Activated T-cell treated with anti-CD3 and anti-CD28 coated beads, Interleukin-2, amount 50 U/mL, for 4 hours (primary cell): ENCODE results near the gene TLR9. TPM values are rescaled to one million over a fixed set of nuclear protein-coding genes. Genes with fewer than 3 reads are reported as not detected.

Source experiments
- ATAC-seq, 2 donors: fragments of 200-7000 bp; cut with Tn5 transposase; one replicate each; pipeline ENCODE4 v1.10.0; 2021
- DNase-seq: peaks from one replicate; pipeline ENCODE4 v3.0.0-alpha.2; 2020
- H3K27me3 Mint-ChIP-seq: one replicate; pipeline ENCODE4 v1.8.0; 2021; ENCODE audit warnings: low read depth, mixed read lengths
- H3K36me3 Mint-ChIP-seq: one replicate; pipeline ENCODE4 v1.8.0; 2022; ENCODE audit warnings: mixed read lengths; ENCODE audit not compliant: insufficient read depth
- H3K4me1 Mint-ChIP-seq: one replicate; pipeline ENCODE4 v1.8.0; 2021; ENCODE audit warnings: low read depth, mixed read lengths
- H3K4me3 Mint-ChIP-seq: one replicate; pipeline ENCODE4 v1.8.0; 2021; ENCODE audit warnings: mild to moderate bottlenecking, moderate library complexity, mixed read lengths
- H3K9me3 Mint-ChIP-seq: one replicate; pipeline ENCODE4 v1.8.0; 2021; ENCODE audit warnings: mixed read lengths
- total RNA-seq, 3 donors: library from RNA; stranded (reverse); gene quantifications; one replicate each; pipeline ENCODE4 v1.2.1, GENCODE V29; 2021

TLR9 gene
- total RNA-seq, 3 donors from 2014 or later, result 0.18 TPM; not detected in 2

- peaks cover 3% of the 10 kb centered on the region for H3K36me3 Mint-ChIP-seq
- H3K4me3 Mint-ChIP-seq, result peak overlapping the region; percentile 33
- DNase-seq, result peak; percentile 90
- no peaks in the 10 kb centered on the region for H3K27me3 Mint-ChIP-seq
- ATAC-seq, result peak; percentile 64 to 72
- no peaks in the 10 kb centered on the region for H3K9me3 Mint-ChIP-seq
- peaks cover 90% of the 10 kb centered on the region for H3K4me1 Mint-ChIP-seq
Measured at GRCh38 chr3:52220380-52221026, 4.9 kb downstream of the TLR9 start.

- DNase-seq (no peak), ATAC-seq (no peak)
- peaks cover 85% of the 10 kb centered on the region for H3K4me1 Mint-ChIP-seq
- no peaks in the 10 kb centered on the region for H3K27me3 Mint-ChIP-seq
- no peaks in the 10 kb centered on the region for H3K9me3 Mint-ChIP-seq
- H3K4me3 Mint-ChIP-seq, result no peak overlapping the region
- H3K36me3 Mint-ChIP-seq, result peaks cover 12% of the 10 kb centered on the region
Measured at GRCh38 chr3:52218937-52219650, 6.4 kb downstream of the TLR9 start.

GRCh38 chr3:52218454-52218853, 7.0 kb downstream of the TLR9 start:
- DNase-seq (no peak), ATAC-seq (peak in 1 of 2 donors; percentile 23)
- peaks cover 78% of the 10 kb centered on the region for H3K4me1 Mint-ChIP-seq
- H3K4me3 Mint-ChIP-seq, result peak overlapping the region; percentile 43
- H3K36me3 Mint-ChIP-seq, result peaks cover 16% of the 10 kb centered on the region
- no peaks in the 10 kb centered on the region for H3K27me3 Mint-ChIP-seq
- no peaks in the 10 kb centered on the region for H3K9me3 Mint-ChIP-seq

GRCh38 chr3:52218026-52218425, 7.4 kb downstream of the TLR9 start:
- DNase-seq (no peak), ATAC-seq (no peak)
- peak overlapping the region; percentile 43 for H3K4me3 Mint-ChIP-seq
- no peaks in the 10 kb centered on the region for H3K9me3 Mint-ChIP-seq
- H3K27me3 Mint-ChIP-seq, result no peaks in the 10 kb centered on the region
- peaks cover 18% of the 10 kb centered on the region for H3K36me3 Mint-ChIP-seq
- peaks cover 74% of the 10 kb centered on the region for H3K4me1 Mint-ChIP-seq

- H3K4me1 Mint-ChIP-seq, result peaks cover 68% of the 10 kb centered on the region
- H3K9me3 Mint-ChIP-seq, result no peaks in the 10 kb centered on the region
Measured at GRCh38 chr3:52217409-52217805, 8.0 kb downstream of the TLR9 start.

GRCh38 chr3:52216585-52217408, 8.6 kb downstream of the TLR9 start:
- ATAC-seq (peak; percentile 75 to 77), DNase-seq (peak; percentile 65)
- Mint-ChIP-seq H3K9me3 (no peaks in the 10 kb centered on the region), H3K4me1 (peaks cover 62% of the 10 kb centered on the region), H3K4me3 (peak overlapping the region; percentile 54), H3K27me3 (no peaks in the 10 kb centered on the region), H3K36me3 (peaks cover 30% of the 10 kb centered on the region)

More at GRCh38 chr3:52217409-52217805, 8.0 kb downstream of the TLR9 start:
- peak overlapping the region; percentile 54 for H3K4me3 Mint-ChIP-seq
- peaks cover 23% of the 10 kb centered on the region for H3K36me3 Mint-ChIP-seq
- no peaks in the 10 kb centered on the region for H3K27me3 Mint-ChIP-seq
- DNase-seq (no peak), ATAC-seq (peak in 1 of 2 donors; percentile 3)

GRCh38 chr3:52215351-52215750, 10.1 kb downstream of the TLR9 start:
- Mint-ChIP-seq H3K27me3 (no peaks in the 10 kb centered on the region), H3K4me3 (no peak overlapping the region), H3K4me1 (peaks cover 48% of the 10 kb centered on the region), H3K36me3 (peaks cover 33% of the 10 kb centered on the region), H3K9me3 (no peaks in the 10 kb centered on the region)
- no peak for ATAC-seq
- no peak for DNase-seq

GRCh38 chr3:52213901-52214300, 11.5 kb downstream of the TLR9 start:
- ATAC-seq, result no peak
- H3K36me3 Mint-ChIP-seq, result peaks cover 37% of the 10 kb centered on the region

GRCh38 chr3:52213005-52213404, 12.4 kb downstream of the TLR9 start:
- H3K27me3 Mint-ChIP-seq, result no peaks in the 10 kb centered on the region
- H3K36me3 Mint-ChIP-seq, result peaks cover 40% of the 10 kb centered on the region
- H3K9me3 Mint-ChIP-seq, result no peaks in the 10 kb centered on the region
- H3K4me3 Mint-ChIP-seq, result no peak overlapping the region
- ATAC-seq (no peak), DNase-seq (no peak)
- H3K4me1 Mint-ChIP-seq, result peaks cover 28% of the 10 kb centered on the region

More at GRCh38 chr3:52213901-52214300, 11.5 kb downstream of the TLR9 start:
- DNase-seq, result no peak
- Mint-ChIP-seq H3K27me3 (no peaks in the 10 kb centered on the region), H3K4me3 (no peak overlapping the region), H3K9me3 (no peaks in the 10 kb centered on the region), H3K4me1 (peaks cover 37% of the 10 kb centered on the region)

GRCh38 chr3:52211268-52211891, 14.1 kb downstream of the TLR9 start:
- Mint-ChIP-seq H3K4me1 (peaks cover 13% of the 10 kb centered on the region), H3K9me3 (no peaks in the 10 kb centered on the region), H3K4me3 (no peak overlapping the region), H3K27me3 (no peaks in the 10 kb centered on the region), H3K36me3 (peaks cover 53% of the 10 kb centered on the region)
- ATAC-seq, result no peak
- no peak for DNase-seq

- Mint-ChIP-seq H3K36me3 (peaks cover 57% of the 10 kb centered on the region), H3K27me3 (no peaks in the 10 kb centered on the region), H3K9me3 (no peaks in the 10 kb centered on the region), H3K4me1 (peaks cover 10% of the 10 kb centered on the region), H3K4me3 (no peak overlapping the region)
- no peak for ATAC-seq
- DNase-seq, result no peak
Measured at GRCh38 chr3:52210550-52211046, 14.8 kb downstream of the TLR9 start.

GRCh38 chr3:52210037-52210436, 15.4 kb downstream of the TLR9 start:
- Mint-ChIP-seq H3K4me1 (peaks cover 5% of the 10 kb centered on the region), H3K27me3 (no peaks in the 10 kb centered on the region), H3K36me3 (peaks cover 54% of the 10 kb centered on the region), H3K4me3 (no peak overlapping the region), H3K9me3 (no peaks in the 10 kb centered on the region)
- no peak for DNase-seq
- no peak for ATAC-seq

- DNase-seq (no peak), ATAC-seq (no peak)
- peaks cover 59% of the 10 kb centered on the region for H3K36me3 Mint-ChIP-seq
- no peaks in the 10 kb centered on the region for H3K27me3 Mint-ChIP-seq
- no peak overlapping the region for H3K4me3 Mint-ChIP-seq
- no peaks in the 10 kb centered on the region for H3K9me3 Mint-ChIP-seq
- H3K4me1 Mint-ChIP-seq, result peaks cover 9% of the 10 kb centered on the region
Measured at GRCh38 chr3:52208556-52208955, 16.9 kb downstream of the TLR9 start.
